Pancreas (tissue), 10 donors: ENCODE results near the gene PRICKLE2. TPM values are rescaled to one million over a fixed set of nuclear protein-coding genes. Genes with fewer than 3 reads are reported as not detected.

Source experiments
- ATAC-seq, 4 donors: fragments of 200-7000 bp; cut with Tn5 transposase; one replicate each; pipeline versions ENCODE4 v1.8.0 to v1.9.1; 2020; ENCODE audit warnings: mild to moderate bottlenecking in 4 of 4, moderate library complexity in 4 of 4
- DNase-seq, 6 donors: peaks; one replicate each; pipeline ENCODE4 v3.0.0-alpha.2; 2020
- FAIRE-seq: peaks from 2 replicates; lab custom pipeline; 2012; peaks lifted over from hg19 to GRCh38; lab: Jason Lieb, UNC
- H3K27ac ChIP-seq, 4 donors: fragments of 200-600 bp; sonication (generic); 1 replicate in 3 of 4; 2 replicates in 1 of 4; pipeline versions ENCODE4 v1.5.0 to v1.8.0; 2020
- H3K27me3 ChIP-seq, 4 donors: fragments of 200-600 bp; one replicate each; pipeline ENCODE4 v1.8.0; 2021
- H3K36me3 ChIP-seq, 3 donors: fragments of 200-600 bp; sonication (generic) in 1 of 3; one replicate each; pipeline versions ENCODE4 v1.5.0 to v1.8.0; 2020 to 2021
- H3K4me1 ChIP-seq, 3 donors: fragments of 200-600 bp; one replicate each; pipeline ENCODE4 v1.8.0; 2021
- H3K4me3 ChIP-seq, 4 donors: fragments of 200-600 bp; sonication (generic) in 2 of 4; one replicate each; pipeline versions ENCODE4 v1.5.0 to v1.8.0; 2020 to 2021
- H3K9me3 ChIP-seq, 4 donors: fragments of 200-600 bp; one replicate each; pipeline ENCODE4 v1.8.0; 2021
- WGBS, 2 donors: extraction: QIAGEN DNeasy Blood & Tissue Kit; methylation state at CpG; one replicate each; pipeline ENCODE4 v1.1.7; 2013; 5-methylcytosine and 5-hydroxymethylcytosine counted together
- intact Hi-C, 3 donors: fragments of 100-400 bp; cut with DNase I; formaldehyde crosslinking; loops; one replicate each; pipeline versions ENCODE4 v1.11.1 to v1.14.2; 2022
- polyA plus RNA-seq, 2 donors: library from polyadenylated mRNA; stranded (reverse); fragments of 200-250 nt; gene quantifications; one replicate each; pipeline ENCODE4 v1.2.3, GENCODE V29; 2013
- total RNA-seq, 6 donors: library from RNA; stranded (reverse); fragmentation: NEBNext Ultra II Directional in 4 of 6; extraction: Animal tissue kit (Norgen Biotek cat#: 25700) in 4 of 6; gene quantifications; one replicate each; pipeline versions ENCODE4 v1.2.1 to v1.2.4, GENCODE V29; 2021 to 2023
- TF ChIP-seq, protein P1 (sequence below), 4 donors: fragments of 200-600 bp; sonication (generic) in 3 of 4; IDR thresholded peaks; one replicate each; pipeline versions ENCODE4 v1.5.0 to v1.8.0; 2021; ENCODE audit warnings: antibody characterized with exemption in 4 of 4
- donor health status: healthy with polysubstance abuse.
- donor health status: DM: no; HTN: no; CAD: no; lungs with moderate emphysema.
- donor health status: DM: no; HTN: no; CAD: no.
- donor health status: control.
- donor health status: control.
- donor health status: Bipolar disorder and iron deficiency.
- donor health status: DM: yes; HTN: yes; CAD: no.
- donor health status: DM: no; HTN: no; CAD: no.
- donor health status: DM: no; HTN: no; CAD: no.
- donor health status: DM: yes; HTN: yes; CAD: no.

Gene PRICKLE2
- total and polyA plus RNA-seq, 8 donors: 1.5 to 13.9 (median 7.2) TPM

DNA sequence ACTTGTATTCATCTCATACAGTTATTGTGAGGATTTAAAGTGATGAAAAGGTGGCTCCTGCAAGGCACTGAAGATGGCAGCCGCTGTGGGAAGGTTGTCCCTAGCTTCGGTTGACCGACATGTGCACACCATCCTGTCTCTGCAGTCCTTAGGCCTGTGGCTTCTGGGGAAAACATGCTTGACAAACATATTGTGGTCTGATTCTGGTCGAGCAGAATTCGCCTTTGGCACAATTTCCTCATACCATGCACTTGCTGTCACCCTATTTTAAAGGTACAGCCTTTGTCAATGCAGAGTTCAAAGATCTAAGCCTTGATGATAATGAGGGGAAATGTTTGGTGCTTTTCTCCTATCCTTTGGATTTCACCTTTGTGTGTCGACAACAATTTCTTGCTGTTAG lies 50.9 kb downstream of the PRICKLE2 start:
- intact Hi-C loops: no loop called here
- no peak for DNase-seq
- FAIRE-seq: no peak
- Histone ChIP-seq H3K27ac (peak overlapping the region in 2 of 4 donors; percentile 19 to 35), H3K36me3 (no peaks in the 10 kb centered on the region), H3K9me3 (no peaks in the 10 kb centered on the region), H3K4me1 (no peaks in the 10 kb centered on the region), H3K4me3 (no peak overlapping the region), H3K27me3 (no peaks in the 10 kb centered on the region)
- peak in 2 of 4 donors; percentile 25 to 59 for ATAC-seq
- WGBS, 2 donors: 80 to 84% methylated on average over 6 of the region's 6 CpGs
- TF ChIP-seq, protein P1, sequence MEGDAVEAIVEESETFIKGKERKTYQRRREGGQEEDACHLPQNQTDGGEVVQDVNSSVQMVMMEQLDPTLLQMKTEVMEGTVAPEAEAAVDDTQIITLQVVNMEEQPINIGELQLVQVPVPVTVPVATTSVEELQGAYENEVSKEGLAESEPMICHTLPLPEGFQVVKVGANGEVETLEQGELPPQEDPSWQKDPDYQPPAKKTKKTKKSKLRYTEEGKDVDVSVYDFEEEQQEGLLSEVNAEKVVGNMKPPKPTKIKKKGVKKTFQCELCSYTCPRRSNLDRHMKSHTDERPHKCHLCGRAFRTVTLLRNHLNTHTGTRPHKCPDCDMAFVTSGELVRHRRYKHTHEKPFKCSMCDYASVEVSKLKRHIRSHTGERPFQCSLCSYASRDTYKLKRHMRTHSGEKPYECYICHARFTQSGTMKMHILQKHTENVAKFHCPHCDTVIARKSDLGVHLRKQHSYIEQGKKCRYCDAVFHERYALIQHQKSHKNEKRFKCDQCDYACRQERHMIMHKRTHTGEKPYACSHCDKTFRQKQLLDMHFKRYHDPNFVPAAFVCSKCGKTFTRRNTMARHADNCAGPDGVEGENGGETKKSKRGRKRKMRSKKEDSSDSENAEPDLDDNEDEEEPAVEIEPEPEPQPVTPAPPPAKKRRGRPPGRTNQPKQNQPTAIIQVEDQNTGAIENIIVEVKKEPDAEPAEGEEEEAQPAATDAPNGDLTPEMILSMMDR (IDR thresholded peaks at IDR 0.05): no peak

DNA sequence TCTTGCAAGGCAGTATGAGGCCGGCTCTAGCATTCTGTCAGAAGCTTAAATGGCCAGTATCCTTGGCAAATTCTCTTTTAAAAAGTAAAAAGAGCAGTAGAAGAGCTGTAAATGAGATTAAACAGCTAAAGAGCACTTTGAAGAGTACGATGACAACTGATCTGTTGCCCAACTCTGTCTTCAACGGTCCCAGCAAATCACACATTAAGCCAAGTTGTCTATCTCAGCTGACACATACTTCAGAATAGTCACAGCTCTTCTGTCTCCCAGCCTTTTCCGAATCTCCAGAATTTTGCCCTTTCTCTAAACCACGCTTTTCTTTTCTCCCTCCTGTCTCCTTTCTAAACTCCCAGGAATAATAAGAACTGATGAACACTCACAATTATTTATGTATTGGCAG lies 51.7 kb downstream of the PRICKLE2 start:
- no peaks in the 10 kb centered on the region for H3K9me3 ChIP-seq
- no peaks in the 10 kb centered on the region for H3K27me3 ChIP-seq
- 86 to 92% methylated on average over 5 of the region's 5 CpGs for WGBS, 2 donors
- no peaks in the 10 kb centered on the region for H3K36me3 ChIP-seq
- DNase-seq (no peak), ATAC-seq (no peak), FAIRE-seq (no peak)
- H3K4me3 ChIP-seq: no peak overlapping the region
- peak overlapping the region in 2 of 4 donors; percentile 19 to 35 for H3K27ac ChIP-seq
- H3K4me1 ChIP-seq: no peaks in the 10 kb centered on the region
- TF ChIP-seq, protein P1 (IDR thresholded peaks at IDR 0.05): no peak
- intact Hi-C loops: no loop called here

DNA sequence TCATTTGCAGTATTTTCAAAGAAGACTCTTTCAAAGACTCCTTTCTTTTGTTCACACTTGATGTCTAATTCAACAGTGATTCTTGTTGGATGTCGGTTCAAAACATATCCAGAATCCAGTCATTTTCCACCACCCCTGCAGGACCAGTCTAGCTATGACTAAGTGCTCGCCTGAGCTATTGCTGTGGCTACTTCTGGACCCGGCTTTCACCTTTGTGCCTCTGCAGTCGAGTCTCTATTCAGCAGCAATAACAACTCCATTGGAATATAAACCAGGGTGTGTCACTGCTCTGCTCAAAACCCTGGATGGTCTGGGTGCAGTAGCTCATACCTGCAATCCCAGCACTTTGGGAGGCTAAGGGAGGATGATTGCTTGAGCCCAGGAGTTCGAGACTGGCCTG lies 55.0 kb downstream of the PRICKLE2 start:
- Histone ChIP-seq H3K4me1 (no peaks in the 10 kb centered on the region), H3K4me3 (no peak overlapping the region), H3K27ac (no peak overlapping the region), H3K9me3 (no peaks in the 10 kb centered on the region), H3K27me3 (no peaks in the 10 kb centered on the region), H3K36me3 (no peaks in the 10 kb centered on the region)
- TF ChIP-seq, protein P1 (IDR thresholded peaks at IDR 0.05): no peak
- DNase-seq: no peak
- no peak for FAIRE-seq
- no peak for ATAC-seq
- WGBS, 2 donors: 91 to 92% methylated on average over 5 of the region's 5 CpGs
- intact Hi-C loops: no loop called here

GRCh38 chr3:64167868-64168267 lies 57.4 kb downstream of the PRICKLE2 start:
- intact Hi-C loops: no loop called here
- 84 to 93% methylated on average over 1 of the region's 1 CpG for WGBS, 2 donors
- no peaks in the 10 kb centered on the region for H3K27me3 ChIP-seq

GRCh38 chr3:64167351-64167750 lies 57.9 kb downstream of the PRICKLE2 start:
- Histone ChIP-seq H3K4me3 (no peak overlapping the region), H3K27me3 (no peaks in the 10 kb centered on the region), H3K36me3 (no peaks in the 10 kb centered on the region), H3K4me1 (no peaks in the 10 kb centered on the region), H3K27ac (no peak overlapping the region), H3K9me3 (no peaks in the 10 kb centered on the region)
- DNase-seq (no peak), ATAC-seq (no peak), FAIRE-seq (no peak)
- TF ChIP-seq, protein P1 (IDR thresholded peaks at IDR 0.05): no peak
- 84 to 87% methylated on average over 4 of the region's 4 CpGs for WGBS, 2 donors
- intact Hi-C loops: no loop called here

More at GRCh38 chr3:64167868-64168267, 57.4 kb downstream of the PRICKLE2 start:
- TF ChIP-seq, protein P1 (IDR thresholded peaks at IDR 0.05): no peak
- Histone ChIP-seq H3K4me3 (no peak overlapping the region), H3K9me3 (no peaks in the 10 kb centered on the region), H3K36me3 (no peaks in the 10 kb centered on the region), H3K4me1 (no peaks in the 10 kb centered on the region), H3K27ac (no peak overlapping the region)
- no peak for FAIRE-seq
- no peak for DNase-seq
- ATAC-seq: no peak
